HG03196 (cell line): ENCODE data around the gene SCAMP1.
"Not testable (repeated sequence)": the region's sequence is repeated elsewhere in the genome, so short reads cannot be mapped to it uniquely, and the experiment has no call there.

ENCODE experiments used
- ATAC-seq: cut with Tn5 transposase; IDR thresholded peaks from one replicate; pipeline ENCODE4 v1.9.1; 2021; ENCODE audit not compliant: unreplicated experiment

Gene SCAMP1, protein sequence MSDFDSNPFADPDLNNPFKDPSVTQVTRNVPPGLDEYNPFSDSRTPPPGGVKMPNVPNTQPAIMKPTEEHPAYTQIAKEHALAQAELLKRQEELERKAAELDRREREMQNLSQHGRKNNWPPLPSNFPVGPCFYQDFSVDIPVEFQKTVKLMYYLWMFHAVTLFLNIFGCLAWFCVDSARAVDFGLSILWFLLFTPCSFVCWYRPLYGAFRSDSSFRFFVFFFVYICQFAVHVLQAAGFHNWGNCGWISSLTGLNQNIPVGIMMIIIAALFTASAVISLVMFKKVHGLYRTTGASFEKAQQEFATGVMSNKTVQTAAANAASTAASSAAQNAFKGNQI

DNA sequence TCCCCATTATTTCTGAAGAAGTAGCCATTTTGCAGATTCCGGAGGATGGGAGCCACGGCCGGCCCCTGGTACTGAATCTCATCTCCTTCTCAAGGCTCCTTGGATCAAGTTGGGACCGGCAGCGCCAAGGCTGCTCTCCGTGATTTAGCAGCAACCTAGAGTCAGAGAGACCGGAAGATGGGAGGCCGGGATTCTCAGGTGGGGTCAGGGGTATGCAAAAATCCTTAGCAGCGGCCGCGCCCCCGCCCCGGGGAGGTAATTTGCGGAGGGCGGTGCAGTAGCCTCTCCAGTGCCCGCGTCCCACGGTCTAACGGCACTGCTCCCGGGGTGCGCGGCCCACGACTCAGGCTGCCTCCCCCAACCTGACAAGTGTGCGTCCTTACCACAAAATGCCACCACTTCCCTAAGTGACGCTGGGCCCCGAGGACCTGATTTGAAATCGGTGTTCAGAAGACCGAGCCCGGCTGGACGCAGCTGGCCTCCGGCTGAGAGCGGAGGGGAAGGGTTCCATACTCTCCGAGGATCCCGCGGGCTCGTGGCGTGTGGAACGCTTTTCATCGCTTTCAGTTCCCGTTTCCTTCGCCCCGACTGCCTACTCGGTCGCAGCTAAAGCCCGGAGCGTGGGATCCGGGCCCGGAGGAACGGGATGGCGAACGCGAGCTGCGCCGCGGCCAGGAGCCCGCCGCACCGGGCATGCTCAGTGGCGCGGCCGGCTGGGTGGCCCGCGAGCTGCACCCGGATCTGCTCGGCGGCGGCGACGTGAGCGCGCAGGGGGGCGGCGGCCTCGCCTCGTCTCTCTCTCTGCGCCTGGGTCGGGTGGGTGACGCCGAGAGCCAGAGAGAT is at the start of gene SCAMP1:
TSS of gene SCAMP1 (plus strand) at position 787 of the 843 bp plus-strand sequence. CDS start at position 842, 55 bp downstream.
- peak; percentile 71 for ATAC-seq

GRCh38 chr5:78317515-78317914 is 42.9 kb upstream of the SCAMP1 start:
- no peak for ATAC-seq

- no peak for ATAC-seq
Observed at GRCh38 chr5:78318337-78318736, 42.1 kb upstream of the SCAMP1 start.

GRCh38 chr5:78320401-78320800 is 40.0 kb upstream of the SCAMP1 start:
- no peak for ATAC-seq

GRCh38 chr5:78323241-78323640 is 37.2 kb upstream of the SCAMP1 start:
- ATAC-seq: no peak

DNA sequence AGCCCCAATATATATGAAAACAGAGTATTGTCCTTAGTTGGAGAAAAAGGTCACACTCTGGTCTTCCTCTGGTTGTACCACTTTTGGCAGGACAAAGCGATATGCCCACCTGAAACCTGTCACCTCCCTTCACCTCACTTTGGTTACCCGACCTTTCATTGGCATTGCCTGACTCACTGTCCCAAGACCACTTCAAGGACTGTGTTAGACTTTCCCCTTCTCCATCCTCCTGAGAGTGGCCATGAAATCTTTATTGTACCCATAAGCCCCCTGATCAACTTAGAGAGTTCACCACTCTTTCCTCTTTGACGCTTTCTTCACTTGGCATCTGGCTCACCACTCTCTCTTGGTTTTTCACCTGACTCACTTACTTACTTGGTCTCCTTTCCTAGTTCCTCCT is 33.5 kb upstream of the SCAMP1 start:
- ATAC-seq: no peak

GRCh38 chr5:78327761-78328510 is 32.5 kb upstream of the SCAMP1 start:
- ATAC-seq: no peak

DNA sequence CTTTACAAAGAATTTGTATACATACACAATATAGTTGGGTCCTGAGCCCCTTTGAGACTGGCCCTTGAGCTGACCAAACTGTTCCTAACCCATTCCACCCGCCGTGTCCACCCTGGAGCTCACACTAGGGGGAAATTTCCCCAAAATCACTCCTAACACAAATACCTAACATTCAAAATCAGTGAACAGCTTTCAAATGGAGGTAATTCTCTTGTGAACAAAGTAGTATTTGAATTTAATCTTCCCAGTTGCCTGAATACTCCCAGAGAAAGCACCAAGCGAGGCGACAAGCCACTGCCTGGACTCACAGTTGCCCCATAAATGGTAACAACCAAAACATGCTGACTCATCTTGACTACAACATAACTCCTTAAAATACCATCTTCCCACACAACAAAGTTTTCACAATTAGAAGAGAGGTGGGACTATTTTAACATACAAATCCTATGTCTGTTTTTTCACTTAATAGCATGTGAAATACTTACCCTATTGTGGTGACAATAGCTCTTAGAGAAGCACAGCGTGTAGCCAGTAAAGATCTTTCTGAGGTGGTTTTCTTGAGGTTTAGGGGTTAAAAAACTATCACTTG is 31.7 kb upstream of the SCAMP1 start:
- no peak for ATAC-seq

GRCh38 chr5:78331523-78332080 is 28.8 kb upstream of the SCAMP1 start:
- ATAC-seq: no peak

DNA sequence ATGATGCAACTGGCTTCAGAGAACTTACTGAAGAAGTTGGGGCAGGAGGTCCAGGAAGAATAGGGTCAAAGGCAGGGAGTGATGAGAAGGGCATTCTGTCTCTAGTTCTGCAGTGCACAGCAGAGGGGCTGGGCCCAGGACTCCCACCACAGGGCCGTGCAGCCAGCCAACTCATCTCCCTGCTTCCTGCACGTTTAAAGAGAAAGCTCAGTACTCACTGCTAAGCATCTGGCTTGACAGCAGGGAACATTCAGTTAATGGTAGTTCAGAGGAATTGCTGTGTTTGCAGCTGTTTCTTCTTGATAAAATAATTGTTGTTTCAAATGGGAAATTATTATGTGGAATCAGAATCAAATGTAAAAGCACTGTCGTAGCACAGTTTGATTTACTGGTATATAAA is 25.6 kb upstream of the SCAMP1 start:
- no peak for ATAC-seq

DNA sequence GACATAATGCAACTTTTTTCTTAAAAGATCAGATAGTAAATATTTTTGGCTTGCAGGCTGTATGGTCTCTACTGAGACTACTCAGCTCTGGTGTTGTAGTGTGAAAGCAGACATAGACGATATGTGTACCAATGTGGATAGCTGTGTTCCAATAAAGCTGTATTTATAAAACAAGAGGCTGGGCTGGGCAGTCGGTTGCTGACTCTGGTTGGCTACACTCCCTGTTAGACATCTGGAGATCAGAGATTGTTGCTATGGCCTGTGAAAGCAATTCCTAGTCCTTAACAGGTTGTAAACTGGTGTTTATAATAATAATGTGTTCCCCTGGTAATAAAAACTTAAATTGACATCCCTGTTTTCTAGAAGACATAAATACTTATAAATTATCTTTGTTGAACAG is 24.4 kb upstream of the SCAMP1 start:
- ATAC-seq: no peak

GRCh38 chr5:78336698-78337097 is 23.7 kb upstream of the SCAMP1 start:
- no peak for ATAC-seq

DNA sequence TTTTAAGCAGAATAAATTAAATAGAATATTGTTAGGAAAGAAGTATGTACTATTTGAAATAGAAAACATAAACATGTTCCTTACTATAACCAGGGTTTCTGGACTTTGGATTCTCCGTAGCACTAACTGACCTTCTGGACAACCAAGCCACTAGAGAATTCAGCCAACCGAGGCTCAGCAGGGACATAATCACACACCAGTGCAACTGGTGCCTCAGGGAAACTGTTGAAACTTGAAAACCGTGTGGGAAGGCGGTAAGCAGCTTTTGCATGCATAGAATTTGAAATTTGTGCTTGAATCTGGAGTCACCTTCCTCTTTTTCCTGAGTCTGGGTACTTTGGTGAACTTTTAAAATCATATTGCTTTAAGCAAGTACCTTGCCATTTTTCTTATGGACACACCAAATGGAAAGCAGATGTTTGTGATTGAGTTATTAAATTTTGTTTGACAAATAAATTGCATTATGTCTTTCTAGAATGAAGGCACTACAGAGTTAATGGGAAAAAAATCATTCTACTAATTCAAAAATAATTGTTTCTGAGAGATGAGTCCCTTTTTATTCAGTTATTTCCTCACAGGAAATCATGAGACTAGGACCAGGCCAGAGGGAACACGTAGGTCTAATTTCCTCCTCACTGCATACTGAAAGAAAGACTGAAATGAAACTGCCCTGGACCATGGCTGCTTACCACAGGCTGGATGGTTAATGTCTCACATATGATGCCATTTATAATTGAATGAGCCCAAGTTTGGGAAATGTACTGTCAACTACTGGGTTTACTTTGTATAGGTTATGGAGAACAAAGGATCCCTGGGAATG is 20.6 kb upstream of the SCAMP1 start:
- ATAC-seq: no peak

DNA sequence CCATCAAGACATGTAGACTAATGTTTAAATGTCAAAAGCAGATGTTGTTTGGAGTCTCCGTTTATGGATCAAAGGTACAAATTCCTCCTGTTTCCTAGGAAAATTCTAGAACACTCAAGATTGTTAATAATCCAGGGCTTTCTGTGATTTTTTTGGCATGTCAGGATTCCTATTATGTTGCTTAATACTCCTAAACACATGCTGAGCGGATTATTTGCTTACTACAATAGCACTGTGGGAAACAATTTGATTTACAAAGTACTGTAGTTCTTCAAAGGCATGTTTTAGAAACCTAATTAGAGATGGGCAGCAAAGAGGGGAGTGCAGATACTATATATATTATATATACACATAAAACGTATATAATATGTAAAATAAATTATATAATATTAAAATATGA is 19.0 kb upstream of the SCAMP1 start:
- ATAC-seq: no peak

DNA sequence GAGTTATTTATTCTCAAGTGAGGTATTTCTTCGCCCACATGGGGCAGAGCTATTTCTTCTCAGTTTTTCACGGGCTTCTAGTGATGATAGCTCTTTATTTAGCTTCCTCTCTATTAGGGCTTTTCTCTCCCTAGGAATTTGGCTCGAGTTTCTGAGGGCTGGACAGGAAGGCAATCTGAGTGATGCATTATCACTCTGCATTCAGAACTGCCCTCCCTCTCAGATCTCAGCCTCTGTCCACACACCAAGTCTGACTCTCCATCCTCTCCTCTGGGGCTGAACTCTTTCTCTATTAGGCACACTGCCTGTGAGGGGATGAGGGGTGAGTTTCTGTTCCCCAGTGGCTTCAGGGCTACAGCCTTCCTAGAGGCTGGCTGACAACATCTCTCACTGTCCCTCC is 14.9 kb upstream of the SCAMP1 start:
- no peak for ATAC-seq

DNA sequence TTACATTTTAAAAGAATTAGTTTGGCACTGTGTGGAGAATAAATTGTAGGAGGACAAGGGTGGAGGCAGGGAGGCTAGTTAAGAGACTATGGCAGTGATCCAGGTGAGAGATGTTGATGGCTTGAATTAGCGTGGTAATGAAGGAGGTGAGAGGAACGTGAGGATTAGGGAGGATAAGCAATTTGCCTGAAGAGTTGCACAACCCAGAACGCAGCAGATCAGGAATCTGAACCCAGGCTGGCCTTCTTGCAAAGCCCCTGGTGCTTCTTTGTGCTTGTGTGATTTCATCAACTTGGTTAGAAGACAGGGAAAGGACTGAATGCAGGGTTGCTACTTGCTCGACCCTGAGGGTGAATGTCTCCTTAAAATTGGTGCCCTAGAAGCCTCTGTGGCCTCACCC is 6.9 kb upstream of the SCAMP1 start:
- ATAC-seq: no peak

DNA sequence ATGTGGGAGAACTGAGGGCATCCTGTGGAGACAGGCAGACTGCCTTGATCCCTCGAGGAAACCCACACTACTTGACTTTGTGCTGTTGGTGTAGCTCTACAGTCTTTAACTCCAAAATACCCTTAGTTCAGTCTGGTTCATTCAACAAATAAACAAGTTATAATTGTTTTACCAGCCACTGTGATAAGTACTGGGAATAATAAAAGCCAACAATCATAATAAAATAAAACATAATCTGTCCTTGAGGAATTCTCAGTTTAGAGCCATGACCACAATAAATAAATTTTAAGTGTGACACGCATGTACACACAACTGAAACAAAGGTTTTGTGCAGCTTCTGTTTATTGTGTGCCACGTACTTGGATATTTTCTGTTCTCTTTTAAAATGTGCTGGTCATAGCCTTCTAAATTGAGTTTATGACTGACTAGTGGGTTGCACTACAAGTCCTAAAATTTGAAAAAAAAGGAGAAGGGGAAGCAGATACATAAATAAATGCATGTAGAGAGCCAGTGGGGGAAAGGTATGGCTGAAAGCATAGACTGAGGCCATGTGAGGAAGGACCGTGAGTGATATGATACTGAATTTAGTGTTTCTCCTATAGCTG is 6.2 kb upstream of the SCAMP1 start:
- no peak for ATAC-seq

DNA sequence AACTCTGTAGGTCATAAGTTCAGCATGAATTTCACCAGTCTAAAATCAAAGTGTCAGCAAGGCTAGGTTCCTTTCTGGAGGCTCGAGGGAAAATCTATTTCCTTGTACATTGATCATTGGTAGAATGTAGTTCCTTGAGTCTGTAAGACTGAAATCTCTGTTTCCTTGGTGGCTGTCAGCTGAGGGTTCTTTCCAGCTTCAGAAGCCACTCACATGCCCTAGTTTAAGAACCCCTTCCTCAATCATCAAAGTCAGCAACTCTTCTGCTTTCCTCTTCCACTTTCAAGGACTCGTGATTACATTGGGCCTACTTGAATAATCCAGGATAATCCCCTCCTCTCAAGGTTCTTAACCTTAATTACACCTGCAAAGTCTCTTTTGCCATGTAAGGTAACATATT is 4.9 kb upstream of the SCAMP1 start:
- ATAC-seq: no peak

DNA sequence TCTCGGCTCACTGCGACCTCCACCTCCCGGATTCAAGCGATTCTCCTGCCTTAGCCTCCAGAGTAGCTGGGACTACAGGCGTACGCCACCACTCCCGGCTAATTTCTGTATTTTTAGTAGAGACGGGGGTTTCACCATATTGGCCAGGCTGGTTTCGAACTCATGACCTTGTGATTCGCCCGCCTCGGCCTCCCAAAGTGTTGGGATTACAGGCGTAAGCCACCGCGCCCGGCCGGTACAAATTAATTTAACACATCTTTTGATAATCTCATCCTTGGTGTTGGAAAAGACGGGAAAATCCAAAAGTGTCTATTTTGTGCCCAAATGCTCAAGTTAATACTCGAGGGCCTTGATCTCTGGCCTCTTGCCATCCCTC is 974 bp upstream of the SCAMP1 start:
- ATAC-seq: not testable (repeated sequence)

- no peak for ATAC-seq
Observed at GRCh38 chr5:78360674-78360923, 182 bp downstream of the SCAMP1 start.
